IPS-NIHi7 (cell line): Measurements from ENCODE around the gene STK11IP.

Experiments
- DNase-seq: peaks from one replicate; pipeline ENCODE4 v3.0.0; 2012; ENCODE audit warnings: mixed read lengths; ENCODE audit errors: extremely low spot score

The STK11IP gene

DNA sequence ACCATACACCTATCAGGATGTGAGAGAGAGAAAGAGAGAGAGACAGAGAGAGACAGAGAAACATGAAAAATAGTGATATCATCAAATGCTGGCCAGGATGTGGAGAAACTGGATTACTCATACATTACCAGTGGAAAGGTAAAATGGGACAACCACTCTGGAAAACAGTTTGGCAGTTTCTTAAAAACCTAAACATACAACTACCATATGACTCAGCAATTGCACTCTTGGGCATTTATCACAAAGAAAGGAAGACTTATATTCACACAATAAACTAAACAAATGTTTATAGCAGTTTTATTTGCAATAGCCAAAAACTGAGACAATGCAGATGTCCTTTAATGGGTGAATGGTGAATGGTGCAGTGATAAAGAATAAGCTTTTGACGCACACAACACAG, 58.9 kb downstream of the STK11IP start:
- DNase-seq = no peak

DNA sequence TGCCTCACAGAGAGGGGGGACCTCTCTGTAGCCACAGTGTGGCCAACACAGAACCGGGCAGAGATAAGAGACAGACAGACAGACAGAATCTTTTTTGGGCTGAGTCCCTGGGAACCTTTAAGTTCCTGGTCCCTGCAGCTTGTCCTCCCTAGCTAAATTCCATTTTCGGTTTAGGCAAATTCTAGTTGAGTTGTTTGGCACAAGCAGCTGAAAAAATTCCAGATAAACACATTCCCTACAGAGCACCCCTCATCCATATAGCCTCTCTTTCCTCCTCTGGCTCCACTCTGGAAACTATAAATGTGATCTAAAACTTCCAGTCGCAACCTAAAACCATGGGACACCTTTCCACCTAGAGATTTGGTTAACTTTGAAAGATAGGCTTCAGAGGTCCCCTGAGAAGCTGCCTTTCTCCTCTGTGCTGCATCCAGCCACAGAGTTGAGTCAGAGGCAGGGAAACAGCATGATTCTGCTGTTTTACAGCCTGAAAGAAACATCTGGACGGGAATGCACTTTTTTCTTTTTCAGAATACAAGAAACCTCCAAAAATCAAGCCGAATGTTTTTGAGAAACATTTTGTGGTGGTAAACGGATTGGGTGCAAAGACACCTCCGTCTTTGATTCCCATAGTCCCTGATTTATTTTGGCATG, 60.7 kb downstream of the STK11IP start:
- DNase-seq = no peak

DNA sequence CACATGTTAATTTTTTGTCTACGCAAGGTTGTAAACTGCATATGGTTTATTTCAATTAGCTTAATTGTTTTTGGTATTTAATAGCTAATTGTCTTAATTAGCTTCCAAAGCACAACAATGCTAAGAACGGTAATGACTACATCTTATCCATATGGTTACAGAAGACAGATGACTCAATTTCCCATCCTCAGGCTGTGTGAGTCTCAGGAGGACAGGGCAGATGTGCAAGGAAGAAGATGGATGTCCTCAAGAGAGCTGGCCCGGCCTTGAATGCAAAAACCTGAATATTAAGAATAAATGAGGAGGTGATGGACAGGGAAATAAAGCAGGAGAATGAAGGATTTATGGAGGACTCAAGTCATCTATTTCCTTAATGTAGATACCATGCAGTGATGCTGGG, 61.2 kb downstream of the STK11IP start:
- no peak for DNase-seq

DNA sequence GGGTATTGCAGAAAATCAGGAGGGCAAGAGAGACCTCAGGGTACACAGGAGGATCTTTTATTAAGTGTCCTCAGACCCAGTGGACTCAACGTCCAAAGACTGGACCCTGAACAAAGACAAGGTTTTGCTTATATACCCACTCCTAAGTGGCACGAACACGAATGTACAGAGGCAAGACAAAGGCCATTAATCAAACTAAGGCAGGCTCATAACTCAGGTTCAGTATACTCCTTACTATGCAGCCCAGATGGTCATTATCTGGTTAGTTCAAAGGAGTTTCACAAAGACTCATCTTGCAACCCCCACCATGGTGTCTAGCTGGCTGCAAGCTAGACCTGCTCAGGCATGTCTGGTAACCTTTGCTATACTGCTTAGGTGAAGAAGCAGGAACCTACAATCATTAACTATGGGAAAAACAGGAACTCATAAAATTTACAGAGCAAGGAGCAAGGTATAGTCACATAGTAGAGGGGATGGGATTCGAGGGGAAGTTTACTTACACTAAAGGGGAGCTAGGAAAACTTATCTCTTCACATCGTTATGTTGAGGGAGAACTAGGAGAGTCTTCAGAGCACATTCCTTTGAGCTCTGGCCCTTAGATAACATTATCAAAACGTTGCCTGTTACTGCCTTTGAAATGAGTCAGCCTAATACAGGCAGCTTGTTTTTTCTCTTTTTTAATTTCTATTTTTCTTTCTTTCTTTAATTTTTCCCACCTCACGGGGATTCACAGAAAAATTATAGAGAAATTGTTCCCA, 63.7 kb downstream of the STK11IP start:
- no peak for DNase-seq

DNA sequence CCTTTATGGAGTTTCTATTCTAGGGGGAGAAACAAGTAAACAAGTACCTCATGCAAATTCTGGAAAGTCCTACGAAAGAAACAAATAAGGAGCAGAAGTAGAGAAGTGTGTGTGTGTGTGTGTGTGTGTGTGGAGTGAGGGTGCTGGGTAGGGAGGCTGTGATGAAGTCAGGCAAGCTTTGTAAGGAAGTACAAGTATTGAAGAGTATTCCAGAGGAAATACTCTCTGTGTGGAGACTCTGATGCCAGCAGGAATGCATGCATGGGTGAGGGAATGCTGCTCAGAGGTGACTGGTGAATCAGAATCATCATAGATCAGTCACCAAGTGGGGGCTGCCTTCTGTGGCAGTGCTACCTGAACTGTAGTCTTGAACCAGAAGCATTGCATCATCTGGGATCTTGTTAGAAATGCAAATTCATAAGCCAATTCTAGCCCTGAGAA, 64.3 kb downstream of the STK11IP start:
- no peak for DNase-seq

DNA sequence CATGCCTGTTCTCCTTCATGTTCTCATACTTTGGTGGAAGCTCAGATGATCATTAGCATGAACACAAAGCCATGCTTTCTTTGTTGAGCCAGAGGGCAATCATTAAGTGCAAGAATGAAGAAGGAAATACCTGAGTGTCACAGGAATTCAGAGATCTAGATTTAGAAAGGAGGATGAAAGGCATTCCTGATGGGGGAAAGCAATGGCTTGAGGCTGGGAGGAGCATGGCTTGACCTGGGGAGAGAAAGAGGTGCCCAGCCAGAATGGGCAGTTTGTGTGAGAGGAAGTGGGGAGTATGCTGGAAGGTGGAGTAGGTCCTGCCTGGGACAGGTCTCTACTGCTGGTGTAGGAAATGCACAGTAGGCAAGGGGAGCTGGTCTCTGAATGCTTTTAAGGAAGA, 64.9 kb downstream of the STK11IP start:
- no peak for DNase-seq

DNA sequence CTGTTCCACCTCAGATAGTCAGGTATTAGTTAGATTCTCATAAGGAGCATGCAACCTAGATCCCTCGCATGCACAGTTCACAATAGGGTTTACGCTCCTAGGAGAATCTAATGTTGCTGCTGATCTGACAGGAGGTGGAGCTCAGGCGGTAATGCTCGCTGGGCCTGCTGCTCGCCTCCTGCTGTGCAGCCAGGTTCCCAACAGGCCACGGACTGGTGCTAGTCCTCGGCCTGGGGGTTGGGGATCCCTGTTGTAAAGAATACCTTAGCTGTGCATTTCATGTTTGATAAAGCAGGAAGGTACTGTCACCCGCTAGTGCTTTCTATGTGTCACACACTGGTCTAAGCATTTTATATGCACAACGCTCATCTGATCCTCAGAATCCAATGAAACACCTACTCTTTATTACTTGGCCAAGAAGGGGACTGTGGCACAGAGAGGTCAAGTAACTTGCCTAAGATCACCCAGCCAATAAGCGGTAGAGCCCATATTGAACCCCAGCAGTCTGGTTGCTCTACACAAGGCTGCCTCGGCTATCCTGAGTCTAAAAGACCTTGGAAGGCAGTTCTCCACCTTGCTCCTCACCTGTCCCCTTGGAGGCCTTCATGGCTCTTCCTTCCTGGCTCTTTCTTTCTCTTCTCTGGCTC, 65.6 kb downstream of the STK11IP start:
- DNase-seq = no peak

DNA sequence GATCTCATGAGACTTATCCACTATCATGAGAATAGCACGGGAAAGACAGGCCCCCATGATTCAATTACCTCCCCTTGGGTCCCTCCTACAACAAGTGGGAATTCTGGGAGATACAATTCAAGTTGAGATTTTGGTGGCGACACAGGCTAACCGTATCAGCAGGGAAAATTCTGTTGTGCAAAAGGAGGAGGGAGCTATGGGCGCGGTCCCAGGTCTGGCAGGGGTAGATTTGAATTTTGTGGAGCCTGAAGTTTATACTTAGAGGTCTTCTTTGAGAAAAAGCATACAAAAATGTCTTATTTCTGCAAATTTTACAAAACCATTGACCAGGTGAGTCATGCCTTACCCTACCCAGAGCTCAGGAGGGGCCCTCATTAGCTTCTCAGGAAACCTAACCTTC, 66.4 kb downstream of the STK11IP start:
- DNase-seq = no peak

DNA sequence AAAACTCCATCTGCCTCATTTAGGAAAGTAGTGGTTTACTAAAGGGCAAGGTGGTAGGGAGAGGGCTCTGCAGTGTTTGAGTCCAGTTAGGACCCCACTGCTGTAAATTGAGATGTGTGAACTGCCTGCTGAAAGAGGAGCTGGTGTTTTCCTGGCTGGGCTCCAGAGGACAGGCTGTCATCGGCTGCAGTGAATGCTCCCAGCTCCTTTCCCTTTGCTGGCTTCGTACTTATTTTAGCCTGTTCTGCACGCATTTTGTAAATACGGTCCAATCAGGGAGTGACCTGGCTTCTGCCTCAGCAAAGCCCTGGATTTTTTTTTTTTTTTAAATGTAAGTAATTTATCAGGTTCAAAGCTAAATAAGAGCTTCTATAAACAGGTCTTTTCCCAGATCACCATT, 67.3 kb downstream of the STK11IP start:
- no peak for DNase-seq

DNA sequence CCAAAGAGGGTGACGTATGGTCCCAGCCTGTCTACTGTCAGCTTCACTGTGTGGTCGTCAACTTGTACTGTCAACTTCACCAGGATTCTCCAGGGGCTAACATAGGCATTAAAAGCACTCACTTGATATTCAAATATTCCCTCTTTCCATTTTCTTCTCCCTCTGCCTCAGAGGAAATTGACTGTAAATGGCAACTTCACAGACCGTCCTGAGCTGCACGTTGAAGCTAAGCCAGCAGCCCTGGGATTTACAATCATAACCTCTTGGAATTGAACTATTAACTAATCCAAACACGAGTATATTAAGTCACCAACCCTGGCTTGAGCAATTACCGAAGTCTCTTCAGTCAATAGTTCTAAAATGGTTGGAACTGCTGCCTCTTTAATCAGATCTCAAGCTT, 68.3 kb downstream of the STK11IP start:
- no peak for DNase-seq
